HG02588 (cell line): ENCODE results near the gene ADCY10.
A peak's percentile ranks its signal among the peaks of the same experiment; 100 is the strongest.
"Not testable (repeated sequence)": the region's sequence is repeated elsewhere in the genome, so short reads cannot be mapped to it uniquely, and the experiment has no call there.

ENCODE experiments used
- ATAC-seq: cut with Tn5 transposase; IDR thresholded peaks from one replicate; pipeline ENCODE4 v1.9.1; 2021; ENCODE audit warnings: mild to moderate bottlenecking, moderate library complexity; ENCODE audit not compliant: unreplicated experiment

Gene ADCY10

DNA sequence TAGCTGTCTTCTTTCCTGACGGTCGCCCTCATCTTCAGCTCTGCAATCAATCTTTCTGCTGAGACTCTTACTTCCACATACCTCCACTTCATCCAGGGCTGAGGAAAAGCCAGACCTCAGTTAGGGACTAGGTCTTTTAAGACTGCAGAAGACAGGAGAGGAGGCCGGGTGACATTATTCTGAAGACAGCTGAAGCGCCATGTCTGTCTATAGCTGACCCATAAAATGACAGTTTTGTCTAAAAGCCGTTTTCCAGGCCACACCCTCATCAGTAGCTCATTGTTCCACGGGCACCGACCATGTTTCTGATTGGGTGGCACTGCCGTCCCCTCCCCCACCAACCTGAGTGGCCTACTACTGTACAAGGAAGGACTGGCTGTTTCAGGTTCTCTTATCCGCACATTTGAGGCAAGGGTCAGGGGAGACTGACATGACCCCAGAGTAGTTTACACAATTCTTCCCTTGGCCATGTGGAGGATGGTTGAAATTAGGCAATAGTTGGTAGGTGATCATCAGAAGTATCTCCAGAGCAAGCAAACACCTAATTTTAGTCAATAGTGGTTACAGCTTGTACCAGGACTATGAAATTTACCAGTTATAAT, at the start of gene ADCY10:
Gene ADCY10 (minus strand): TSS at position 240 of the 602 bp plus-strand sequence. CDS start 8,994 bp downstream, outside the sequence.
- no peak for ATAC-seq

GRCh38 chr1:167957710-167958109, 43.8 kb upstream of the ADCY10 start:
- no peak for ATAC-seq

- no peak for ATAC-seq
These were observed 42.0 kb upstream of the ADCY10 start for GRCh38 chr1:167955915-167956314.

DNA sequence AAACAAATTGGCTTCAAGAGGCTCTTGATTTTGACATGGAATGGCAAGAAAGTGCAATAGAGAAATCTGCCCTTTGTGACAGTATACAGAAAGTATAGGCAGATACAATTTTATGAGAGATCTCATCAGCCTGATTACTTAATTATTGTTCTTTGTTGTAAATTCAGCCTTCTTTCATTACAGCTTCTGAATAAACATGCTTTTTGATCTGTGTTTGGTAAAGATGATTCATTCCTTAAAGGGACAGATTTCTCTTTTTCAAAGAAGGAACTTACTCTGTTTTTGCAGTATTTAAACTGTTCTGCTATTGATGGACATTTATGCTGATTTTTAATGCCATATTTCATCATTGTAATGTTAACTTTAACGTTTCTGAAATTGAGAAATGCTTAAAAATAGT, 36.6 kb upstream of the ADCY10 start:
- ATAC-seq: no peak

- no peak for ATAC-seq
These were observed 35.9 kb upstream of the ADCY10 start for GRCh38 chr1:167949785-167950184.

DNA sequence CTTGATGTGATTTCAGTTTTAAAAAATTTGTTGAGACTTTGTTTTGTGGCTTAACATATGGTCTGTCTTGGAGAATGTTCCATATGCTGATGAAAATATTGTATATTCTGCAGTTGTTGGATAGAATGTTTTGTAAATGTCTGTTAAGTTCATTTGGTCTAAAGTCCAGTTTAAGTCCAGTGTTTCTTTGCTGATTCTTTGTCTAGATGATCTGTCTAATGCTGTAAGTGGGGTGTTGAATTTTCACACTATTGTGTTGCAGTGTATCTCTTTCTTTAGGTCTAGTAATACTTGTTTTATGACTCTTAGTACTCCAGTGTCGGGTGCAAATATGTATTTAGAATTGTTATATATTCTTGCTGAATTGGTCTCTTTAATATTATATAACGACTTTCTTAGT, 33.8 kb upstream of the ADCY10 start:
- no peak for ATAC-seq

GRCh38 chr1:167943541-167943940, 29.6 kb upstream of the ADCY10 start:
- no peak for ATAC-seq

GRCh38 chr1:167940264-167940663, 26.3 kb upstream of the ADCY10 start:
- no peak for ATAC-seq

DNA sequence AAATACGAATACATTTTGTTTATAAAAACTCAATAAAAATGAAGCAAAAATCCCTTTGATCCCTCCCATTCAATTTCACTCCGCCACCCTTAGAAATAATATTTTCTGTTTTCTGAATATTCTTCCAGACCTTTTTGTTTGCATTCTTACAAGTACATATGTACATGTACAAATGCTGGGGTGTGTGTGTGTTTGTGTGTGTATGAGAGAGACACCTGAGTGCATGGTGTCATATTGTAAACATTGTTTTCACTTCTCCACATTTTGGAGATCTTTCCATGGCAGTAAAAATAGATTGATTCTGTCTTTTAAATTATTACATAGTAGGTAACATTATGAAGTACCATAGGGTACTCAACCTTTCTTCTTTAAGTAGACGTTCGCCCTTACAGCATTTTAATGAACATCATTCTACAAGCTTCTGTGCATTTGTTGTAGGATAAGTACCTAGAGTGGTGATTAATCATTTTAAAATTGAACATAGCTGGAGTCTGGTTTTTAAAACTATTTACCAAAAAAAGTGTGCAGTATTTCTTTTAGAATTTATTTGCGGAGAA, 24.2 kb upstream of the ADCY10 start:
- ATAC-seq: no peak

DNA sequence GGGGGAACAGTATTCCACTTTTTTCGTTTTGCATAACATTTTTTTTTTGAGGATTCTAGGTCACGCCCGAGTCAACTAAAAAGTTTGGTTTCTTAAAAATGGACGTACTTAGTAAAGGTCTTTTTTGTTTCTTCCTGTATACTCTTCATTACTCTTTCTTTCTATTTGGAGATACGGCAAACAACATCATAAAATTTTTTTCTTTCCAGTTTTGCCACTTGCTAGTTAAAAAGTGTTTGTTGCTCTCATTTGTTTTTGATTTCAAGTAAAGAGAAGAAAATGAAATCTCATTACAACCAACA, 23.7 kb upstream of the ADCY10 start:
- no peak for ATAC-seq

DNA sequence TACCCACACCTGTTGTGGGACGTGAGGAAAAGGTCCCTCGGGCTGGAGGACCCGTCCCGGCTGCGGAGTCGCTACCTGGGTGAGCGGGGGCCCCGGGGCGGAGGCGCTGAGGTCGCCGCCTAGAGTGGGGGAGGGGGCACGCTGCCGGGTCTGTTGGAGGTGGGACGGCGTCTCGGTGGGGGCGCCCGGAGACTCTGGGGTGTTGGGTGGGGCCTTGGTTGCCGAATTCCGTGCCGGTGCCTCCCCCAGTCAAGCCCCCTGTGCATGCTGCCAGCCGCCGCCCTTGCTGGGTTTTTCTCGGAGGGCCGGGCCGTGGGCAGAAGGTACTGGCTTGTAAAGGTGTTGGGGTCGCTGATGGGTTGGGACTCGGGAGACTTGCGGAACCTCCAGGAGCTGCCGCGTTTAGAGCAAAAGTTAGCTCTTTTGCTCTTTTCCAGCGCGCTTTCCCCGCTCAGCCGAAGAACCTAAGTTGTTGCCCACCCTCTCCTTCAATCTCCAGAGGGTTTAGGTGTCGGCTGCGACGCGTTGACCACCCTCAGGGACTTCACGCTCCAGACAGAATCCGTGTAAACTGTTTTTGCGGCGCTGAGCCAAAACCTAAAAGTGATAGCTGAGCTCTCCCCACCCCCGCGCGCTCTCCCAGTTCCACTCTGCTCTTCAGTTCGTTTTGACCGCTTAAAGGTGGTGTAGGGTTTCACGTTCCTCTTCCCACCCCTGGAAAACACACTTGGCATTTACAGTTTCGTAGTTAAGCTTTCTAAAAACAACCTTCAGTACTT, 23.2 kb upstream of the ADCY10 start, which contains the start of gene MPC2:
Gene MPC2 (minus strand): TSS at position 143 of the 779 bp plus-strand sequence. CDS start 1,231 bp downstream, outside the sequence.
- ATAC-seq: peak; percentile 2

DNA sequence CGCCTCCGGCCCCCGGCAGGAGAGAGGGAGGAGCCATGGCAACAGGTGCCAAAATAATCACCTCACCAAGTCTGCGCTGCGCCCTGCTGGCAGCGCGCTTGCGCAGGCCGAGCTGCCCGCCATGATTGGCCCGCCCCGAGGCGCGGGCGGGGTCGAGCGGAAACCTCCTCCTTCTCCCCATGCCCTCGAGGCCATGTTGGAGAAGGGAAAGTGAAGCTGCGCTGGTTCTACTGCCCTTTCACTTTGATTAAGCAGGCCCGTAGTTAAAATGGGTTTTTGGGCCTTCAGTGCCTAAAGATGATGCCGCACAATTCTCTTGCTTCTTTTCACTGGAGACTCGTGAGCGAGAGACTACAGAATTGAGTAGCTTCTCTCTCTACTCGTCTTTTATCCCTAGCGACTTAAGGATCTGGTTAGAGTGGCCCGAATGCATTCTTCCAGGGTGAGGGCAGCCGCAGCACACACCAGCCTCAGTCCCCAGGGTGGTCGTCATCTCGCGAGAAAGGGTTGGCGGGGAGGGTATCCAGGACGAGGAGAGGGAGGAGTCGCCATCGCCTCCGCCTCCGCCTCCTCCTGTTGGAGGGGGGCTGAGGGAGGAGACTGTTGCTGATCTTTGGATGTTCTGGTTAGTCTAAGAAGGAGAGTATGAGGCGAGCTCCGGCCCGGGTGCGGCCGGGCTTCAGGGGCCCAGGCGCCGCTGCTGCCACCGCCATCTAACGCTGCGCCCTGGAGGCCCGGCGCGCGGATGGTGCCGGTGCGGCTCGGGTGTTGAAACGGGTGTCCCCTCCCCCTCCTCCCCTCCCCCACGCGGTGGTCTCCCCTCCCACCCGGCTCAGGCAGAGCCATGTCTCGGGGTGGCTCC, 22.4 kb upstream of the ADCY10 start, which contains the start of gene DCAF6:
Gene DCAF6 (plus strand): TSS at position 616 of the 862 bp plus-strand sequence. CDS start 229 bp downstream, at position 845.
- ATAC-seq: peak; percentile 72

DNA sequence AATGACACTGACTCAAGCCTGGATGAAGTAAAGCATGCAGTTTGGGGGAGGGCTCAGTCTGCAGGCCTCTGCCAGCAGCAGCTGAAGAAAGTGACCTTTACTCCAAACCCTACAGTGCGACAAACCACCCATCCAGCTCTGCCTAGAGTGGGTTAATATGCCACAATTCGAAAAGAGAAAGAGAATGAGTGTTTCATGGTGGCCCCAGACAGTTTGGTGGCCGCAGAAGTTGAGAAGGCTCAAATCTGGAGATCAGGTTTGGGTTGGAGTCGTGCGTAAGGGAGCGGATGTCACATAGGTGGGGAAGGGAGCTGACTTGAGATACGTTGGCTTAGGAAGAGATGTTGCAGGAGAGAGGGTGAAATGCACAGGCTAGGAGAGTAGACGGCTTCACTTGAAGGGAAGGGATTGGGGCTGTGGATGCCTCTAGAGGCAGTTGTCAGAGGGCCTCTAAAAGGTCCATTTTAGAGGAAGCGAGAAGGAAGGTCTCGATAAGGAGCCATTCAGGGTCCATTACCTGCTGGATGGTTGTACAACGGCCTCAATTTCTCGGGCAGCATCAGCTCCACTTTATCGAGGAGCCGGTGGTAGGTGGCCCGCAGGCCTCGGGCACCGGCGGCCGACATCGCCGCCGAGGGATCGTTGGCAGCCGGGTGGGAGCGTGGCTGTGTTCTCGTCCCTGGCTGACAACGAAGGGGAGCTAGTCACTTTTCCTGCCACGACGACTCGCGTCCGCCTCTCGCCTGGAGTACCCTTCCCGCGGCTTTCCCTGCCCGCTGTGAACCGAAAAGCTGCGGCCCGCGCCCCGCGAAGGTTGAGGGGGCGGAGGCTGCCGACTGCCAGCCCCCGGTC, 21.5 kb upstream of the ADCY10 start:
- peak; percentile 5 for ATAC-seq

- no peak for ATAC-seq
These were observed 20.7 kb upstream of the ADCY10 start for GRCh38 chr1:167934426-167935215.

- ATAC-seq: no peak
These were observed 19.9 kb upstream of the ADCY10 start for GRCh38 chr1:167933788-167934187.

- ATAC-seq: no peak
These were observed 15.8 kb upstream of the ADCY10 start for GRCh38 chr1:167929725-167930124.

- not testable (repeated sequence) for ATAC-seq
These were observed 15.0 kb upstream of the ADCY10 start for GRCh38 chr1:167928919-167929318.

DNA sequence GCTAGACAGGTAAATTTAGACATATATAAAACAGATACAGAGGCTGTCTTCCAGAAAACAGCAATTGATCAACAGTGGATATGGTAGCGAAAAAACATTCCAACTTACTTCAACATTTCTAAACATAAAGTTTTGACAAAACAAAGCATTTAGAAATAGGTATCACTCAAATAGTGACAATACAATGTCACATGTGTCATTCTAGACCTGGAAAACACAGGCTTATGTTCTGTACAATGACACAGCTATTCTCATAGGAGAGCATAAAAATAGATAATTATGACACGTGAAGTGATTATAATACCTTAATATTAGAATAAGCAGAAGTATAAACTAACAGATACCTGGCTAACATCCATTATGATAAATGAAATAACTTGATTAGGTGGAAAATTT, 14.5 kb upstream of the ADCY10 start:
- ATAC-seq: no peak

GRCh38 chr1:167927046-167927754, 13.3 kb upstream of the ADCY10 start:
- no peak for ATAC-seq
